Stimulated activated CD4-positive, alpha-beta T cell treated with anti-CD3 and anti-CD28 coated beads, Interleukin-15, amount 100 ng/mL, for 1 hour (primary cell): Measurements from ENCODE around the gene BMPR1A.
"Not testable (repeated sequence)": the region's sequence is repeated elsewhere in the genome, so short reads cannot be mapped to it uniquely, and the experiment has no call there.

Experiments used
- DNase-seq, 2 donors: peaks; one replicate each; pipeline ENCODE4 v3.0.0-alpha.2; 2020; ENCODE audit warnings: low read depth in 1 of 2, low spot score in 1 of 2

BMPR1A gene

DNA sequence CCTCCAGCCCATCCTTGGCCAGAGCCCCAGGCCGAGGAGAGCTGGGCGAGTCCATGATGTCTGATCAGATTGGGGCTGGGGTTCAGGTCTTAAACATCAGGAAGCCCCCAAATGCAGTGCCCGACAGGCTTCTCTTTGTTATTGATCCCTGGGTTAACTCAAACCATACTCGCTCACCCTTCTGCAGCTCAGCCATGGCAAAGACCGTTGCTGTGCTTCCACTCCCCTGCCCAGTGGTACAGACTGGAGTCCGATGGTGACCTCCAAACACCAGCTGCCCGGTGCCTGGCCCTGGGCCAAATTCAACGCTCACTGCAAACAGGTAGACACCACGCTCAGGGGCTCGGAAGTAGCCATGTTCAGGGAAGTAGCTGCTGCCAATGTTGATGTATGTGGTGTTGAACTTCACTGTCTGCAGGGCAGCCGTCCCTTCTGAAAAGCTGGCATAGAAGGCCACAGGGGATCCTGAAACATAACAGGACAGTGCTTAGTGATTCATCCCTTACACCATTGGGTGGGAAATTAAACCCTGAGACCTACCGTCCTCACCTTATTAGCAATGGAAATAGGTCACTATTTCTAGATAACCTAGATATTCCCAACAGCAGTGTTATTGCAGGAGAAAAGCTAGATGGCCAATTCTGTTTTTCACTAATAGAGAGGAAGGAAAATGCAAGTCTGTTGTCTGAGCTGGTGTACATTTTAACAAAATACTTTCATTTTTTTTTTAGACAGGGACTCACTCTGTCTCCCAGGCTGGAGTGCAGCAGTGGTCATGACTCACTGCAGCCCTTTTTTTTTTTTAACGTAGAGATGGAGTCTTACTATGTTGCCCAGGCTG, 180.5 kb downstream of the BMPR1A start:
- no peak for DNase-seq

DNA sequence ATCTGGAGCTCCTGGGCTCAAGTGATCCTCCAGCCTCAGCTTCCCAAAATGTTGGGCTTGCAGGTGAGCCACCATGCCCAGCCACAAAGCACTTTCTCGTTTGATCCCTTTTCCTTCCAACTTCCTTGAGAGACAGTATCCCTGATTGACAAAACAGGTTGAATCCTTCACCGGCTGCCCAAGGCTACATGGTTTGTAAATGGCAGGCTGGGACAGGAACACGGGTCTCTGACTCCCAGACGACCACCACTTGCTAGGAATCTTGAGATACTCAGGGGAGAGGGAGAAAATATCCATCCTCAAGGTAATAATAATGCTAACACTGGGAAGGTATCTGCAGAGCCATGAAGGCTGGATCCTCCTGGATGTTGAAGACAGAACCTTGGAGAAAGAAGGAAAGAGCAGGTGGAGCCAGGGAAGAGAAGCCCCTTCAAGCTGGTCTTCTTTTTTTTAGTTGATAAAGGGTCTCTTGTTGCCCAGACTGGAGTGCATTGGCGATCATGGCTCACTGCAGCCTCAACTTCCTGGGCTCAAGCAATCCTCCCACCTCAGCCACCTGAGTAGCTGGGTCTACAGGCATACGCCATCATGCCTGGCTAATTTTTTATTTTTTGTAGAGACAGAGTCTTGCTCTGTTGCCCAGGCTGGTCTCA, 181.2 kb downstream of the BMPR1A start:
- DNase-seq: no peak

DNA sequence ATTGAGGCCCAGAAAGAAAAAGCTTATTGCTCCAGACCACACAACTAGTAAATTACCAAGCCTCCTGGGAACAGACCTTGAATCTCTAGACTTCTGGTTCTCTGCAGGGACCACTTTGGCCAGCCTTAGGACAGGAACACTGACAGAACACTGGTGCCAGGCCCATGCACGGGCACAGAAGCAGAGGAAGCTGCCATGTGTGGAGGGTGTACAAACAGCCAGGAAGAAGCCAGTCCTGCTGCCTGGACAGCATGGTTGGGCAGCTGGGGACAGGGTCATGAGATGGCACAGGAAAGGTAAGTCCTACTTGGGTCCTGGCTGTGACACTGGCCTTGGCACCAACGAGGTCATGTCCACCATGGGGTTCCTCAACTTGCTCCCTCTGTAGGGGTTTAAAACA, 181.8 kb downstream of the BMPR1A start:
- DNase-seq: no peak

DNA sequence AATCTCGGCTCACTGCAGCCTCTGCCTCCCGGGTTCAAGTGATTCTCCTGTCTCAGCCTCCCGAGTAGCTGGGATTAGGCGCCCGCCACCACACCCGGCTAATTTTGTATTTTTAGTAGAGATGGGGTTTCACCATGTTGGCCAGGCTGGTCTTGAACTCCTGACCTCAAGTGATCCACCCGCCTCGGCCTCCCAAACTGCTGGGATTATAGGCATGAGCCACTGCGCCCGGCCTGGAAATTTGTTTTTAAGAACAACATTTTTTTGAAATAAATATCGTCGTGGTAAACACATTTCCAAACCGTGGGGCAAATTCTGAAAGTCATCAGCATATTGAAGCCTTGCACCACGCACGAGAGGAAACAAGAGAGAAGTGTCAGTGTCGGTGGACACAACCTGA, 183.7 kb downstream of the BMPR1A start:
- not testable (repeated sequence) for DNase-seq

DNA sequence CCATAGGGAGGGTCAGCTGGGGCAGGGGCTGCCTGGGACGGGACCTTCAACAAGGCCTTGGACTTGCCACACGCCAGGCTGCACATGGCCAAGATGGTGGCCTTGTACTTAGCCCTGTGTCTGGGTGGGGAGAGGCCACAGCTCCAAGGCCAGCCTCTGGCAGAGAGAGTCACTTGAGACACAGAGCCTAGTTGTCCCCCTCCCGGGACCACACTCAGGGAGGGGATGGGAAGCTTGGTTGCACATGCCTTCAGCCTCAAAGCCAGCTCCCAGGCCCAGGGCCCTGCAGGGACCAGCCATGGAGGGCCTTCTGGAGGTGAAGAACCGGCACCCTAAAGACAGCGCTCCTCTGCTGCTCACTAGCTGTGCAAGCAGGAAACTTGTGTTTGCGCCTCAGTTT, 184.3 kb downstream of the BMPR1A start:
- DNase-seq: no peak

DNA sequence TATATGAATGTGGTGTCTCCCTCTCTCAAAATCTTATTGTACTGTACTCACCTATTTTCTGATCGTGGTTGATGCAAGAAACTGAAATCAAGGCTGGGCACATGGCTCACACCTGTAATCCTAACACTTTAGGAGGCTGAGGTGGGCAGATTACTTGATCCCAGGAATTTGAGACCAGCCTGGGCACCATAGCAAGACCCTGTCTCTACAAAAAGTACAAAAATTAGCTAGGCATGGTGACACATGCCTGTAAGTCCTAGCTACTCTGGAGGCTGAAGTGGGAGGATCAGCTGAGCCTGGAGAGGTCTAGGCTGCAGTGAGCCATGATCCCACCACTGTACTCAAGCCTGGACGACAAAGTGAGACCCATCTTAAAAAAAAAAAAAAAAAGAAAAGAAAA, 185.0 kb downstream of the BMPR1A start:
- DNase-seq: no peak

DNA sequence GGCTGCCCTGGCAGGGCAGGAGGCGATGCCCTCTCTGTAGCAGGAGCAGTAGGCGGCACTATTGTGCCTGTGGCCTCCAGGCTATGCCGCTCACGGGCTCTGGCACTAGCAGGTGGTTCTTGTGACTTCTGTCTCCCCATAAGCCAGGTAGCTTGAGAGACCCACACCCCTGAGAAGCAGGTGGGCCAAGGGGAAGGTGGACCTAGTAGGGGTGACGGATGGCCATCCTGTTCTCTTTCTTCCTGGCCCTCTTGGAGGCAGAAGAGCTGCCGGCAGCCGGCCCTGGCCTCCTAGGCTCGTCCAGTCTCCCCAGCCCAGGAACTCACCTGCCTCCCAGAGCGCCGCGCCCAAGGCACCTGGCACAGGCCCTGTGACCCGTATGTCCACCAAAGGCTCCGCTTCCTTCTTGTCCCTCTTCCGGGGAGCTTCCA, 185.6 kb downstream of the BMPR1A start:
- DNase-seq: no peak

DNA sequence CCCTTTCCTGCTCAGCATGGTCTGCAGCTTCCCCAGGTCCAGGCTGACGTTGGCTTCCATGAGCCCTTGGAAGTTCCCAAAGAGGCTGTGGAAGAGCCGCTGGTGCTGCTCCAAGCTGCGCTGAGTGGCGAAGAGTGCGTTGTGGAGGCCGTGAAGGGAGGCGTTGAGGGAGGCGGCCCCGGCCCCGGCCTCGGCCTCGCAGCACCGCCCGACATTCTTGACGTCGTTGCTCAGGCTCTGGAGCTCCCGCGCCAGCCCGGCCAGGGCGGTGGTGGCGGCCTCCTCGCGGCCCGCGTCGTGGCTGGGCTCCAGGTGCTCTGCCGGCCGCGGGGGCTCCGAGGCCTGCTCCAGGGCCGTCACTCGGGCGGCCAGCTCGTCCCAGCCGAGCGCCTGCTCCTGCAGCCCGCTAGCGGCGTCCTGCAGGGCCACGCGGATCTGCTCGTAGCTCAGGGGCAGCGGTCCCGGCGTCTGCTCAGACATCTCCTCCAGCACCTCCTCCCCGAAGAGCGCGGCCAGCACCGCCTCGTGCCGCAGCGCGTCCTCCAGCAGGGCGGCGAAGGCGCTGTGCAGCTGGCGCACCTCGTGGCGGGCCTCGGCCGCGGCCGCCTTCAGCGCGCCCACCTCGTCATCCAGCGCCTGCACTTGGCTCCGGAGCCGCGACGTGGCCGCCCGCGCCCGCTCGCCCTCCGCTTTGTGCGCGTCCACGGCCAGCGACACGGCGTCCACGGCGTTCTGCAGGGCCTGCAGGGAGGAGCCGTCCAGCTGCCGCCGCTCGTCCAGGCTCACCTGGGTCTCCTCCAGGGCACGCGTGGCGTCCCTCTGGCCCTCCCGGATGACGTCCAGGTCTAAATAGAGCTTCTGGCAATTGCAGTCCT, 186.3 kb downstream of the BMPR1A start:
- no peak for DNase-seq

DNA sequence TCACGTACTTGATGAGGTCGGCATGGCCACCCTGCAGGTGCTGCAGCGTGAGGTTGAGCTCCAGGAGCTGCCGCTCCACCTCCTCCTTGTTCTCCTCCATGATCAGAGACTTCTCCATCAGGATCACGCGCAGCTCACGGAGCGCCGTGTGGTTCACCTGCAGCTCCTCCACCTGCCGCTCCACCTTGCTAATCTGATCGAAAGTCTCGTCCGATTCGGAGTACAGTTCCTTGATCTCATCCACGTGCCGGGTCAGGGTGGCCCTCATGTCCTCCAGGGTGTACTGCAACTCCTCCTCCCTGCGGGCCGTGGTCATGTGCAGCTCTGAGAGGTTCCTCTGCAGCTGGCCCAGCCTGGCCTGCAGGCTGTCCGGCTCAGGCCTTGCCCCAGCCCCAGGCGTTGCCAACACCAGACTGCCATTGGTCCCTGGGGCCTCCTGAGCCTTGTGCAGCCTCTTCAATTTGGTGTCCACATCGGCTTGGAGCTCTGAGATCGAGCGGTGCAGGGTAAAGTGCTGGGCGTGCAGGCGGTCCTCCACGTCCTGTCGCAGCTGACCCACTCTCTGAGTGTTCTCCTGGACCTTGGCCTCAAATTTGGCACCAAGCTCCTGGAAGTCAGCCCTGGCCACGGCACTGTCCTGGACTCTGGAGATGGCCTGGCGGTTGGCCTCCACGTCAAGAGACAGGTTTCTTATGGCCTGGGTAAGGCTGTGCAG, 187.1 kb downstream of the BMPR1A start:
- DNase-seq: no peak

DNA sequence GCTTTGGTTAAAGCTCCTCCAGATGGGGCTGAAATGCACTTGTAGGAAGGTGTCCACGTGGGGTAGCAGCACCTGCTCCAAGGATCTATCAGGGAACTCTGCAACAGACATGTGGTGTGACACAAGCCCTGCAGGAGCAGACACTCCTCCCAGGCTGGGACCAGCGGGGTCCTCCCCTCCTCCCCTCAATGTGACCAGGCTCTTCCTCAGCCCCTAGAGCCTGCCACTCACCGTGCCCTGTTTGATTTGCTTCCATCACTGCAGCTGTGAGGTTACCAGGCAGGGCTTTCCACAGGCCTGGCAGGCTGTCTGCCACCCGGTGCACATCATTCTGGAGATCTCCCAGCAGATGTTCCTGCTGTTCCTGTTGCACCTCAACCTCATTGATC, 187.6 kb downstream of the BMPR1A start:
- no peak for DNase-seq

DNA sequence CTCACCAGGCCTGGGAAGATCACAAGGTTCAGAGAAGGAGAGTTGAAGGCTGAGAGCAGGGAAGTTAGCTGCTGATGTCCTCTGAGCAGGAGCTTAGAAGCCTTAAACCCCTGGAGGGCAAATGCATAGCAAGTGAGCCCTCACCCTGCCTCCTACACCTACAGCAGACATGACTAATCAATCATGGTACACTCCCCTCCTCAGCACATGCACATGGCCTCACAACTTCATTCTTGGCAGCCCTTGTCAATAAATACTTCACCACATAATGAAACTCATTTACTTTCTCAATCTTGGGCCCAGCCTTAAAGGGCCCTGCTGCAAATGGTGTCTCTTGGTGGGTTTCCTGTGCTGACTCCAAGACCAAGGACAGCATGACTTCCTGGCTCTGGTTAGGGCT, 188.1 kb downstream of the BMPR1A start:
- DNase-seq: no peak

DNA sequence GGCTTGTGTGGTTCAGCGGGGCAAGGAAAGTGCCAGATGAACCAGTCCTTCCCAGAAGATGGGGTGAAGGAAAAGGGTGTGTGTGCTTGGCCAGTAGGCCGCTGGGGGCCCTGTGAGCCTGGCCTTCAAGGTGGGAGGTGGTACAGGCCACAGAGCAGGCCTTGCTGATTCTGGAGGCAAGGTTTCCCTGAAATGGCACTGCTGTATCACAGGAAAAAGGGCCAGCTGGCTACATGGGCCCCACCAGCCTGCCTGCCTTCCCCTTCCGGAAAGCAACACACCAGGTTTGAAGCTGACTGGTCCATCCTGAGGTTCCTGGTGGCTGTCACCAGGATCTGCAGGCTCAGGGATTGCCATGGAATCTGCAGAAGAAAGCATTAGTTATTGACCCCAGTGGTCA, 188.5 kb downstream of the BMPR1A start:
- DNase-seq: no peak

DNA sequence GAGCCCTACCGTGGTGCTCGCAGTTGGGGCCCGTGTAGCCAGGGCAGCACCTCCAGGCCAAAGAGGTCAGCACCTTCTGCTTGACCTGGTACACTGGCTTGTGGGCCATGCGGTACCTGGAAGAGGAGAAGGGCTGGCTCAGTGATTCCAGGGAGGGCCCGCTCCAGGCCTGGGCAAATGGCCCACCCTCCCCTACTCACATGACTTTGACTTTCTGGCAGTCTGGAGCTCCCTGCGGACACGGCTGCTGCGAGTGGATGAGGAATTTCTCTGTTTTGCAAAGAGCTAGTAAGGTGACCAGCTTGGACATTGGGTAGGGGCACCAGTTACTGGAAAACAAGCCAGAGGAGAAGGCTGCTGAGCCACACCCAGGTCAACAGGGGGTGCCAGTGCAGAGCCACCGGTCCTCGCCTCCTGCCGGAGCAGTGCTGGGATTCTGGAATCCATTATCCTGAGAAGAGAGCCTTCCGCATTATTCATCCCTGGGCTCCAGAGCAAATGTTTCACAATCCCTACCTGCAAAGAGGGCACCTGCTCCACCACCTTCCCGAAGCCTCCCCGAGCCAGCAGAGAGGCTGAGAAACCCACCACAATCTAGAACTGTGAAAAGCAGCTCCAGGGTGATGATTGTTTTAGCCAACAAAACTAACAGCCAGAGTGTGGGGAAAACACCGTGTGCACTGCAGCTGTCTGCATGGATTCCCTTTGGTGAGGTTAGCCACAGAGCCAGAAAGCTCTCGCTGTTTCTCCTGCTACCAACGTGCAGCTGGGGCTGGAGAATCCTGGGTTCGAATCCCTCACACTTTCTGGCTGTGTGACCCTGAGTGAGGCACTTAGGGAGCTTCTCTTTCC, 189.2 kb downstream of the BMPR1A start:
- DNase-seq: no peak

DNA sequence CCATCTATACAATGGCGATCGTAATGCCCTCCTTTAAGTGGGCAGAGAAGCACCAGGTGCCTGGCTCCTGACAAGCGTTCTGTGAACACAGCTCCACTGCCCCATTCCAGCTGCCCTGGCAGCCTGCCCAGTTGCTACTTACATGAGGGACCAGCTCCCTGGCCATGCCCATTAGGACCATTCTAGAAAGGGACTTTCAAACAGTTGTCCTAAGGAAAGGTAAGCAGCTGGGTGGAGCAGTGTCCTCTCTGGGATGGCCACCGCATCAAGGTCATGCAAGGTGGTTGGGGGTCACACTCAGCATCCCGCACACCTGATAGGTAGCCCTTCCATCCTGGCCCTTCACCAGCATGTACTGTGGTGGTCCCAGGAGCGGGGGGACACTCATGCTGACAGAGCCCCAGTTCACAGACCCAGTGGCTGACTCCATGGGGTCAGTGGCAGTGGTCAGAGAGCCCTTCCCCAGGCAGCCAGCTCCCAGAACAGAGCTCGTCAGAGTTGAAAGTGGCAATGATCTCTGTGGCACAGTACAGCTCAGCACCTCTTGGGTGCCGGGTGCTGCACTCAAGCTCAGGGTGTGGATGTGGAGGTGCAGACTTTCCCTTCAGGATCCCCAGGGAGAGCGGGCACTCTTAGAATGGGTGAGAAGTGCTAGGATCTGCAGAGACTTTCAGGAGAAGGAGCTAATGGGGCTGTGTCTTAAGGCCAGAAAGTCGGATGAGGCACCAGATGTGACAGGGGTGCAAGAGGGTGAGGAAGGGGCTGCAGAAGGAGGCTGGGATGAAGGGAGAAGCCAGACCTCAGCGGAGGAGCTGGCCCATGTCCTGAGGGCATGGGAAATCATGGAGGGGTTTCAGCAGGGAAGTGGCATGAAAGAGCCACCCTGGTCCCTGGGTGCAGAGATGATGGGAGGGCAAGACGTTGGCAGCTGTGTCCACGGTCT, 190.1 kb downstream of the BMPR1A start:
- DNase-seq: no peak

DNA sequence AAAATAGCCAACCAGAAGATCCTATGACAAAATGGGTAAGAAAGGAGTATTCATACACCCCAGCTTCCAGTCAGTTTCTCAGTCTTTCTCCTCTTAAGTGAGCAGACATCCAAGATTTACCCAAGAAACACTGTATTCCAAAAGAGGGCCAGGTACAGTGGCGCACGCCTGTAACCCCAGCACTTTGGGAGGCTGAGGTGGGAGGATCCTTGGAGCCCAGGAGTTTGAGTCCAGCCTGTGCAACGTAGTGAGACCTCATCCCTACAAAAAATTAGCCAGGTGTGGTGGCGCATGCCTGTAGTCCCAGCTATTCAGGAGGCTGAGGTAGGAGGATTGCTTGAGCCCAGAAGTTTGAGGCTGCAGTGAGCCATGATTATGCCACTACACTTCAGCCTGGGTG, 191.4 kb downstream of the BMPR1A start:
- not testable (repeated sequence) for DNase-seq

DNA sequence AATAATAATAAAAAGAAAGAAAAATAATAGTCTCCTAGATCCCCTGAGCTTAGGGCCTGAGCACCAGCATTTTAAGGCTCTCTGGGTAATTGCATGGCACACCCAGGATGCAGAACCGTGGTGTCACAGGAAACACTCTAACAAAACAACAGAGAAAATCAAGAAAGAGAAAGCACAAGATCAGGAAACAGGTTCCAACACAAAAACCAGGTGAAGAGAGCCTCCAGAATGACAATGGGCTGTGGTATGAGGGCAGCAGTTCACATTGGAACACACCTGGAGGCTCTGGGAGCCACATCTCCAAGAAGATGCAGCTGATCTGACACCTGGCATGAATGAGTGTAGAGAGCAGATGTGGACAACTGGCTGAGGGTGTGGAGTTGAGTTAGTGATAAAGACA, 193.9 kb downstream of the BMPR1A start:
- no peak for DNase-seq

DNA sequence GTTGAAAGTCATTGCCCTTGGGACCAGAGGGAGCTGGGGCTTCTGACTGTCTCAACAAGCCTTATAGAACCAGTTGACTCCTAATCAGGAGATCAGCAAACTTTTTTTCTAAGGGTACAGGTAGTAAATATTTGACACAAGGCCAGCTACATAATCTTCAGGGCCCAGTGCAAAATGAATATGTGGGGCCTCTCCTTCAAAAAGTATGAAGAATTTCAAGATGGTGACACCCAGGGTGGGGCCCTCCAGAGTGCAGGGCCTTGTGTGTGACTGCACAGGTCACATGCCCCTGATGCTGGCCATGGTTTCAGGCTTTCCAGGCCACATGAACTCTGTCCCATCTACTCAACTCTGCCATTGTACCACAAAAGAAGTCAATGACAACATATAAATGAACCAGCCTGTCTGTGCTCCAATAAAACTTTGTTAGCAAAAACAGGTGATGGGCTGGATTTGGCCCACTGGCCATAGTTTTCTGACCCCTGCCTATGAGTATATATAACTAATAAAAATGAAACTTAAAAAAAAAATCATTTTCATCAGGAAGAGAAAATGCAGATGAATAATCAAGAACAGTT, 194.9 kb downstream of the BMPR1A start:
- no peak for DNase-seq

DNA sequence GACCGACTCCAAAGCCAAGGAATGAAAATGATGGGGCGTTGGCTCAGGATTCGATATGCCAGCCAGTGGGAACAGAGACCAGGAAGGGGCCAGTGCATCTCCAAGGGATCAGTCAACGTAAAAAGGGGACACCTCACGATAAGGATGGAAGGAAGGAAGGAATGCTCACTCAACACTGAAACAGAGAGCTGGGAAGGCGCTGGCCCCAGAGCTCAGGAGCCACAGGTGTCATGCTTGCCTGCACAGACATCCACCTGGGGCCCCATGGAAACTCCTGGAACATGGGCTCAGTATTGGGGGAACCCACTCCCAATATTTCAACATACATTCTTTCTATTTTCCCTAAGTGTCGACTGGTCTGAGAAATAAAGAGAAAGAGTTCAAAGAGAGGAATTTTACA, 195.7 kb downstream of the BMPR1A start:
- no peak for DNase-seq

DNA sequence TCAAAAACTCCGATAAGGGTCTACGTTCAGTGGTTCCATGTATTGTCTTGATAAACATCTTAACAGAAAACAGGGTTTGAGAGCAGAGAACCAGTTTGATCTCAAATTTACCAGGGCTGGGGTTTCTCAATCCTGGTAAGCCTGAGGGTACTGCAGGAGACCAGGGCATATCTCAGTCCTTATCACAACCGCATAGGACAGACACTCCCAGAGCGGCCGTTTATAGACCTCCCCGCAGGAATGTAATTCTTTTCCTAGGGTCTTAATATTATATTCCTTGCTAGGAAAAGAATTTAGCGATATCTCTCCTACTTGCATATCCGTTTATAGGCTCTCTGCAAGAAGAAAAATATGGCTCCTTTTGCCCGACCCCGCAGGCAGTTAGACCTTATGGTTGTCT, 196.3 kb downstream of the BMPR1A start:
- DNase-seq: not testable (repeated sequence)
